A549 (cell line): ENCODE measurements around the gene GDNF.

ENCODE experiments used
- CTCF ChIP-seq: fragments of >200 bp; sonication (Bioruptor Twin); formaldehyde crosslinking; IDR thresholded peaks from 3 replicates; pipeline ENCODE4 v1.5.1; 2016
- E2F6 ChIP-seq: IDR thresholded peaks from 2 replicates; pipeline ENCODE4 v1.6.1; 2012; ENCODE audit warnings: low read depth, borderline replicate concordance
- EHMT2 ChIP-seq: fragments of 200-600 bp; sonication (generic); IDR thresholded peaks from 2 replicates; pipeline ENCODE4 v1.6.1; 2016; ENCODE audit warnings: antibody characterized with exemption, low read depth, mild to moderate bottlenecking, moderate library complexity
- EP300 ChIP-seq, 2 experiments: fragments of >200 bp; sonication (Bioruptor Twin); formaldehyde crosslinking; IDR thresholded peaks; 2 replicates in 1 of 2; 3 replicates in 1 of 2; pipeline ENCODE4 v1.6.1; 2016 to 2017
- HDAC2 ChIP-seq: fragments of 200-600 bp; sonication (generic); IDR thresholded peaks from 2 replicates; pipeline ENCODE4 v1.6.1; 2016
- MAFK ChIP-seq: fragments of 450-650 bp; IDR thresholded peaks from 2 replicates; pipeline ENCODE4 v1.6.1; 2014; ENCODE audit not compliant: partially characterized antibody
- MAZ ChIP-seq: fragments of 150-350 bp; IDR thresholded peaks from 2 replicates; pipeline ENCODE4 v1.6.1; 2014; ENCODE audit warnings: antibody characterized with exemption, low read depth, low read length, borderline replicate concordance
- POLR2A ChIP-seq: IDR thresholded peaks from 2 replicates; pipeline ENCODE4 v1.6.1; 2012; ENCODE audit warnings: mild to moderate bottlenecking, low read length
- TF ChIP-seq, protein P1 (sequence below): fragments of 200-600 bp; sonication (generic); IDR thresholded peaks from 2 replicates; pipeline ENCODE4 v1.6.1; 2016; ENCODE audit warnings: antibody characterized with exemption, mild to moderate bottlenecking, moderate library complexity

DNA sequence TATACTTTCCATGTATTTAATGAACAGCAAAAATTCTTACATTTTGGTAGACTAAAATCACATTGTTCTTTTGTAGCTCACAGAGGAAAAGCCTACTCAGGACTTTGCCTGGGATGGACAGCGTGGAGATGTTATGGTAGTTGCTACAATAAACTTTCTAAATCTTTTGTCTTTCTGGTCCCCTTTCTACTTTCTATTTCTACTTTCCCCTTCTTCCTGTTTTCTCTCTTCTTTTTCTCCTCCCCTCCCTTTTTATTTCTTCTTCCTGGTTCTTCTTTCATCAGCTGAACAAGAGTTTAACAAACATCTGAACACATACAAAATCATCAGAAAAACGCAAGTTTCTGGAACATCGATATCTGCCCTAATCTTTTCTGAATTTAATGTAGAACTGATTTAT, 15.6 kb upstream of the GDNF start:
- no peak for TF ChIP-seq EHMT2
- no peak for TF ChIP-seq MAZ
- TF ChIP-seq HDAC2 = no peak
- TF ChIP-seq E2F6 = no peak
- TF ChIP-seq CTCF = no peak
- no peak for TF ChIP-seq POLR2A
- no peak for TF ChIP-seq MAFK
- TF ChIP-seq, protein P1, sequence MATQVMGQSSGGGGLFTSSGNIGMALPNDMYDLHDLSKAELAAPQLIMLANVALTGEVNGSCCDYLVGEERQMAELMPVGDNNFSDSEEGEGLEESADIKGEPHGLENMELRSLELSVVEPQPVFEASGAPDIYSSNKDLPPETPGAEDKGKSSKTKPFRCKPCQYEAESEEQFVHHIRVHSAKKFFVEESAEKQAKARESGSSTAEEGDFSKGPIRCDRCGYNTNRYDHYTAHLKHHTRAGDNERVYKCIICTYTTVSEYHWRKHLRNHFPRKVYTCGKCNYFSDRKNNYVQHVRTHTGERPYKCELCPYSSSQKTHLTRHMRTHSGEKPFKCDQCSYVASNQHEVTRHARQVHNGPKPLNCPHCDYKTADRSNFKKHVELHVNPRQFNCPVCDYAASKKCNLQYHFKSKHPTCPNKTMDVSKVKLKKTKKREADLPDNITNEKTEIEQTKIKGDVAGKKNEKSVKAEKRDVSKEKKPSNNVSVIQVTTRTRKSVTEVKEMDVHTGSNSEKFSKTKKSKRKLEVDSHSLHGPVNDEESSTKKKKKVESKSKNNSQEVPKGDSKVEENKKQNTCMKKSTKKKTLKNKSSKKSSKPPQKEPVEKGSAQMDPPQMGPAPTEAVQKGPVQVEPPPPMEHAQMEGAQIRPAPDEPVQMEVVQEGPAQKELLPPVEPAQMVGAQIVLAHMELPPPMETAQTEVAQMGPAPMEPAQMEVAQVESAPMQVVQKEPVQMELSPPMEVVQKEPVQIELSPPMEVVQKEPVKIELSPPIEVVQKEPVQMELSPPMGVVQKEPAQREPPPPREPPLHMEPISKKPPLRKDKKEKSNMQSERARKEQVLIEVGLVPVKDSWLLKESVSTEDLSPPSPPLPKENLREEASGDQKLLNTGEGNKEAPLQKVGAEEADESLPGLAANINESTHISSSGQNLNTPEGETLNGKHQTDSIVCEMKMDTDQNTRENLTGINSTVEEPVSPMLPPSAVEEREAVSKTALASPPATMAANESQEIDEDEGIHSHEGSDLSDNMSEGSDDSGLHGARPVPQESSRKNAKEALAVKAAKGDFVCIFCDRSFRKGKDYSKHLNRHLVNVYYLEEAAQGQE = no peak
- no peak for TF ChIP-seq EP300 (IDR thresholded peaks at IDR 0.05)
